Stimulated activated naive CD8-positive, alpha-beta T cell treated with anti-CD3 and anti-CD28 coated beads, Interleukin-15, amount 100 ng/mL, for 72 hours (primary cell): ENCODE measurements around the gene SULT1A3.
"Not testable (repeated sequence)": the region's sequence is repeated elsewhere in the genome, so short reads cannot be mapped to it uniquely, and the experiment has no call there.

ENCODE experiments used
- ATAC-seq: fragments of 150-1000 bp; cut with Tn5 transposase; 2 replicates; pipeline ENCODE4 v1.10.0; 2021; ENCODE audit warnings: mild to moderate bottlenecking, moderate library complexity
- DNase-seq, 2 donors: peaks; one replicate each; pipeline ENCODE4 v3.0.0; 2021 to 2022
- H3K27ac Mint-ChIP-seq, 2 donors: one replicate each; pipeline ENCODE4 v1.8.0; 2022; ENCODE audit warnings: mild to moderate bottlenecking in 2 of 2, mixed read lengths in 2 of 2, moderate library complexity in 2 of 2
- H3K27me3 Mint-ChIP-seq: one replicate; pipeline ENCODE4 v1.8.0; 2022; ENCODE audit warnings: mixed read lengths
- H3K4me1 Mint-ChIP-seq: one replicate; pipeline ENCODE4 v1.8.0; 2022; ENCODE audit warnings: mild to moderate bottlenecking, mixed read lengths
- H3K4me3 Mint-ChIP-seq, 2 donors: one replicate each; pipeline ENCODE4 v1.8.0; 2022; ENCODE audit warnings: mild to moderate bottlenecking in 2 of 2, mixed read lengths in 2 of 2, moderate library complexity in 1 of 2
- H3K9me3 Mint-ChIP-seq, 2 donors: one replicate each; pipeline ENCODE4 v1.8.0; 2022; ENCODE audit warnings: mixed read lengths in 2 of 2

SULT1A3 gene

DNA sequence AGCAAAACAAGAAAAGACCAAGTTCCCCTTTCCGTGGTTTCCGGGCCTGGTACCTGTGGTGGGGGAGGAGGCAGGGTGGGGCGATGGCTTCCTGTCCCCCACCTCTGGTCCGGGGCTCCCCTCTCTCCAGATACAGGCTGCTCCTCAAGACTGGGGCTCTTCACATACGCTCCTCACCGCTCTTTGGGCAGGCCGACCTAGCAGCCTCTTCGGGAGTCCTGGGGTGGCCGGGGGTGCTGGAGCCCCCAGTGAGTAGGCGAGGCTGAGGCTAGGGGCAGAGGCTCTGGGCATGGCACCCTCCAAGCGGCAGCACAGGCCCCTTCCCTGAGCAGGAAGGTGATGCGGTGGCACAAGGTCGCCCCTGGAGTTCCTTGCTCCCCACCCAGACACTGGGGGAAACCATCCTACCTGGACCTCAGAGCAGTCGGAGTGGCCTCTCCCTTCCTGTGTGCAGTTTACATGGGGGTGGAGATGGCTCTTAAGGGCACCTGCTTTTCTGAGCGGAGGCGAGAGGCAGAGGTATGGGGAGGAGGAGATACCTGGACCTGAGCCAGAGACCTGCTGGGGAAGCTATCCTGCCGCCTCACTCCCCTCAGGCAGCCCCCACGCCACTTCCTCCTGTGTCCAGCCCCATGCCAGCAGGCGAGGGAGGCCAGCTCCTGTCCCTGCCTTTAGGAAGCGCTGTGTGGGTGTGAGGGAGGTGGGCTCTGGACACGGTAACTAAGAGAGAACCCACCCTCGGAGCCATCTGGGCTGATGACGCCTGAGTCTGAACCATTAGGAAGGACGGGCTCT is 14.8 kb upstream of the SULT1A3 start:
- Mint-ChIP-seq H3K4me1 (peaks cover 57% of the 10 kb centered on the region), H3K4me3 (peak overlapping the region; percentile 93 to 97), H3K27ac (peak overlapping the region; percentile 99), H3K27me3 (no peaks in the 10 kb centered on the region), H3K9me3 (no peaks in the 10 kb centered on the region)
- peak; percentile 78 to 90 for DNase-seq
- peak; percentile 47 for ATAC-seq

DNA sequence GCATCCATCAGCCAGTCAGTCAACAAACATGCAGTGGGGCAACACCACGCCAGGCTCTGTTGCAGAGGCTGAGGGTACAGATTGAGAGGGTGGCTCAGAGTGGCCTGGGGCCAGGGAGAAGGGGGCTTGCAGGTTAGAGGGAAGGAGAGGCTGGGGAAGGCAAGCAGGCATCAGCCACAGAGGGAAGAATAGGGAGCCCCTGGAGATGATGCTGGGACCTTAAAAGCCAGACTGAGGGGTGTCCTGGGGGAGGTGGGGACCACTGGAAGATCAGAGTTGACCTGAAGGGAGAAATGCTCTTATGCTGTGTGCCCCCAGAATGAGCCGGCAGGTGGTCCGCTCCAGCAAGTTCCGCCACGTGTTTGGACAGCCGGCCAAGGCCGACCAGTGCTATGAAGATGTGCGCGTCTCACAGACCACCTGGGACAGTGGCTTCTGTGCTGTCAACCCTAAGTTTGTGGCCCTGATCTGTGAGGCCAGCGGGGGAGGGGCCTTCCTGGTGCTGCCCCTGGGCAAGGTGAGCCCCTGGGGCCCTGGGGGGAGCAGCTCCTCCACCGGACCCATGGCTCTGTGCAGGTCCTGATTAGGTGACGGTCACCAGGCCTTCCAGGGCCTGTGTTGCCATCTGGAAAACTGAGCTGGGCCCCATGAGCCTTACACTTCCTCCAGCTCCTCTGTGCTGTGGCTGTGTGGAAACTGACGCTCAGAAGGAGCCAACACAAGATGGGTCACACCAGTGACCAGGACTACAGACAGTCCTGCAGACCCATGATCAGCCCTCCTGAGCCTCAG is 14.0 kb upstream of the SULT1A3 start:
- DNase-seq (peak; percentile 66 to 71), ATAC-seq (peak; percentile 19)
- H3K9me3 Mint-ChIP-seq = no peaks in the 10 kb centered on the region
- H3K27ac Mint-ChIP-seq = peak overlapping the region; percentile 99
- H3K27me3 Mint-ChIP-seq = no peaks in the 10 kb centered on the region
- peak overlapping the region; percentile 93 to 97 for H3K4me3 Mint-ChIP-seq
- peaks cover 55% of the 10 kb centered on the region for H3K4me1 Mint-ChIP-seq

DNA sequence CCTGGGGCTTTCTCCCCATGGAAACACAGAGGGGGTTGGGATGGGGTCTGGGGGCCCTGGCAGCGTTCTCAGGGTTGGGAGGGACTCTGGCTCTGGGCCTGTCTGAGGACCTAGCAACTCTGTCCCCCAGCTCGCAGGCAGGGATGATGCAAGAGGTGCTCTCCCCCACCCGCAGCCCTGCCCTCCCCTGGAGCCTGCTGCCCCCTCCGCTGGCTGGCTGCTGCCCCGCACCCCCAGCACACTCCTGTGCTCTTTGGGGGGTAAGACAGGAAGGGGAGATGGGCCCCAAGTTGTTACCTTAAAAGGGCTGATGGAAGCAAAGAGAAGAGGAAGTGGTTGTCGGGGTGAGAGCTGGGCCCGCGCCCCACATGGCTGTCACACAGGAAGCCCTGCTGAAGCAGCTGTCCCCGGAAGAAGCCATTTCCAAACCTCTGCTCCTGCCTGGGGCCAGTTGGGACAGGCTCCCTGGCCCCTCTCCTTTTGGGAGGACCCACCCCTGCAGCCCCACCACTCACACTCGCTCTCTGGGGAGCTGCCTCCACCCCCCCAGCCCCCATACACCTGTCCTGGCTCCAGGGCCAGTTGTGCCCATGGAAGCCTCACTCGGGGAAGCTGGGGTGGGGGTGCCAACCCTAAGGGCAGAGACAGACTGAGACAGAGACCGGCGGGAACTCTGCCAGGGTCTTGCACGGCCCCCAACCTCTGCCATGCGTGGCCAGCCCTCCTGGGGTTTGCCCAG is 13.2 kb upstream of the SULT1A3 start:
- Mint-ChIP-seq H3K4me3 (peak overlapping the region; percentile 93 to 97), H3K4me1 (peaks cover 47% of the 10 kb centered on the region), H3K27ac (peak overlapping the region; percentile 99), H3K9me3 (no peaks in the 10 kb centered on the region), H3K27me3 (no peaks in the 10 kb centered on the region)
- DNase-seq (peak; percentile 91 to 97), ATAC-seq (peak; percentile 68)

DNA sequence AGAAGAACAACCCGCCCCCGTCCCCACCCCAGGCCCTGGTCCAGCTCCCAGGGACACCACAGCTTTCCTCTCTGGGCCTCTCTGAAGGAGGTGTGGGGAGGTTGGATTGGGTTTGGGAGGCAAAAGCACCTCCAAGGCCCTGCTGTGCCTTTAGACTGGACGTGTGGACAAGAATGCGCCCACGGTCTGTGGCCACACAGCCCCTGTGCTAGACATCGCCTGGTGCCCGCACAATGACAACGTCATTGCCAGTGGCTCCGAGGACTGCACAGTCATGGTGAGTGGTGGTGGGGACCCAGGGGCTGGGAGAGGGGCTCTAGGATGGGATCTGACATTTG is 12.6 kb upstream of the SULT1A3 start:
- no peaks in the 10 kb centered on the region for H3K9me3 Mint-ChIP-seq
- H3K4me1 Mint-ChIP-seq = peaks cover 44% of the 10 kb centered on the region
- DNase-seq (no peak), ATAC-seq (peak; percentile 0)
- H3K27ac Mint-ChIP-seq = peak overlapping the region; percentile 99
- peak overlapping the region; percentile 93 to 97 for H3K4me3 Mint-ChIP-seq
- H3K27me3 Mint-ChIP-seq = no peaks in the 10 kb centered on the region

DNA sequence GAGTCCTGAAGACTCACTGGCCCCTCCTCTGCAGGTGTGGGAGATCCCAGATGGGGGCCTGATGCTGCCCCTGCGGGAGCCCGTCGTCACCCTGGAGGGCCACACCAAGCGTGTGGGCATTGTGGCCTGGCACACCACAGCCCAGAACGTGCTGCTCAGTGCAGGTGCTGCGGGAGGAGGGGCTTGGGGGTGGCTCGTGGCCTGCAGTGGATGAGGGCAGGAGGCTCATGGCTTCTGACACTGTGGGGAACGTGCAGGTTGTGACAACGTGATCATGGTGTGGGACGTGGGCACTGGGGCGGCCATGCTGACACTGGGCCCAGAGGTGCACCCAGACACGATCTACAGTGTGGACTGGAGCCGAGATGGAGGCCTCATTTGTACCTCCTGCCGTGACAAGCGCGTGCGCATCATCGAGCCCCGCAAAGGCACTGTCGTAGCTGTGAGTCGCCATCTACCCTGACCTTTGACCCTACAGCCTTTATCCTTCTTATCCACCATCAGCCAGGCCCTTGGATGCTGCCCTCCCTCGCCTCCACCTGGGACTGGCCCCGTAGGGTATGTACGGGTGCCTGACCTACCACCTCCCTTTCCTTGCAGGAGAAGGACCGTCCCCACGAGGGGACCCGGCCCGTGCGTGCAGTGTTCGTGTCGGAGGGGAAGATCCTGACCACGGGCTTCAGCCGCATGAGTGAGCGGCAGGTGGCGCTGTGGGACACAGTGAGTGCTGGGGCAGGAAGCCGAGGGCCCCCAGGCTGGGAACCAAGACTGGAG is 12.1 kb upstream of the SULT1A3 start:
- DNase-seq (peak; percentile 89 to 90), ATAC-seq (peak; percentile 16)
- Mint-ChIP-seq H3K4me1 (peaks cover 41% of the 10 kb centered on the region), H3K27ac (peak overlapping the region; percentile 98 to 99), H3K4me3 (peak overlapping the region; percentile 93 to 97), H3K27me3 (no peaks in the 10 kb centered on the region), H3K9me3 (no peaks in the 10 kb centered on the region)

DNA sequence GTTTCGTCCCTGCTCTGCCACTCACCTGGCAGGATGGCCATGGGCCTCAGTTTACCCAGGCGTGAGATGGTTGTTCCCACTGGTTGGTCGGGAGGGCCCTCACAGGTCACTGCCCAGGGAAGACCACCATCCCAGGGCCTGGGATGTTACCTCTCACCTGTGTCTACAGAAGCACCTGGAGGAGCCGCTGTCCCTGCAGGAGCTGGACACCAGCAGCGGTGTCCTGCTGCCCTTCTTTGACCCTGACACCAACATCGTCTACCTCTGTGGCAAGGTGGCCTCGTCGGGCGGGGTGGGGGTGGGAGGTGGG is 11.5 kb upstream of the SULT1A3 start:
- no peaks in the 10 kb centered on the region for H3K27me3 Mint-ChIP-seq
- no peaks in the 10 kb centered on the region for H3K9me3 Mint-ChIP-seq
- no peak for DNase-seq
- peak overlapping the region; percentile 98 to 99 for H3K27ac Mint-ChIP-seq
- H3K4me3 Mint-ChIP-seq = peak overlapping the region; percentile 93 to 97
- H3K4me1 Mint-ChIP-seq = peaks cover 35% of the 10 kb centered on the region
- ATAC-seq = no peak

DNA sequence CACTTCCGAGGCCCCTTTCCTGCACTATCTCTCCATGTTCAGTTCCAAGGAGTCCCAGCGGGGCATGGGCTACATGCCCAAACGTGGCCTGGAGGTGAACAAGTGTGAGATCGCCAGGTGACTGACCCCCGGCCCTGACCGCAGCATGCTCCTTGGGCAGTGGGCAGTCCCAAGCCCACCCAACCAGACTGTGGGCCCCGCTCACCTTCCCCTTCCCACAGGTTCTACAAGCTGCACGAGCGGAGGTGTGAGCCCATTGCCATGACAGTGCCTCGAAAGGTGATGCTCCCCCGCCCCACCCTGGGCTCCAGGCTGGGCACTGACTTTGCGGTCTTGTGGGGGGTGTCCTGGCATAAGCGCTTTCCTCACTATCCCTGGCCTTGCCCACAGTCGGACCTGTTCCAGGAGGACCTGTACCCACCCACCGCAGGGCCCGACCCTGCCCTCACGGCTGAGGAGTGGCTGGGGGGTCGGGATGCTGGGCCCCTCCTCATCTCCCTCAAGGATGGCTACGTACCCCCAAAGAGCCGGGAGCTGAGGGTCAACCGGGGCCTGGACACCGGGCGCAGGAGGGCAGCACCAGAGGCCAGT is 11.0 kb upstream of the SULT1A3 start:
- ATAC-seq = no peak
- Mint-ChIP-seq H3K4me1 (peaks cover 31% of the 10 kb centered on the region), H3K4me3 (peak overlapping the region; percentile 63 to 72), H3K27me3 (no peaks in the 10 kb centered on the region), H3K9me3 (no peaks in the 10 kb centered on the region), H3K27ac (peak overlapping the region; percentile 37 to 42)
- DNase-seq = peak in 1 of 2 donors; percentile 29

DNA sequence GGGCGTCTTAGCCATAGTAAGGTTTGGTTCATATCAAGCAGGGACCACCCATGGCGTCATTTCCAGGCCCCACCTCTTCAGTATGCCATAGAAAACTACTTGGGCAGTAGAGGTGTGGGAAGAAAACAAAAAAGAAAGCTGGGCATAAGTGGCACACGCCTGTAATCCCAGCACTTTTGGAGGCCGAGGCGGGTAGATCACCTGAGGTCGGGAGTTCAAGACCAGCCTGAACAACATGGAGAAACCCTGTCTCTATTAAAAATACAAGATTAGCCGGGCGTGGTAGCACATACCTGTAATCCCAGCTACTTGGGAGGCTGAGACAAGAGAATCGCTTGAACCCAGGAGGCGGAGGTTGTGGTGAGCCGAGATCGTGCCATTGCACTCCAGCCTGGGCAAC is 7.9 kb upstream of the SULT1A3 start:
- peak in 1 of 2 donors; percentile 15 for DNase-seq
- peaks cover 21% of the 10 kb centered on the region for H3K4me1 Mint-ChIP-seq
- not testable (repeated sequence) for H3K27ac Mint-ChIP-seq, H3K27me3 Mint-ChIP-seq, H3K9me3 Mint-ChIP-seq, ATAC-seq, H3K4me3 Mint-ChIP-seq

DNA sequence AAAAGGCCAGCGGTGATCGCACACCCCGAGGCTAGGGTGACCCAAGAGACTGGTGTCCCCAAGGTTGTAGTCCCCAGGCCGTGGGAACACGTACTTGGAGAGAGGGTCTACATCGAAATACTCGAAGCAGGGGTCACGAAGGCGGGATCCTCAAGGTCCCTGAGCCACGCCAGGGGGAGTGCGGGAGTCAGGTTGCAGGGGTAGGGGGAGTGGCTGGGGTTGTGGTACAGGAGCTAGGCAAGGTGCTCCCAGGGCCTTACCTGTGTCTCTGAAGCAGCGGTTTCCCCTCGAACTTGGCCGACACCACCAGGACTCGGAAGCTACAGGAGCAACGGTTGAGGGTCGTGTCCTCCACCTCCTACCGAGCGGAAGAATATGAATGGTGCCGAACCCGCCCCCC is 6.0 kb upstream of the SULT1A3 start:
- H3K27ac Mint-ChIP-seq, H3K27me3 Mint-ChIP-seq, H3K4me3 Mint-ChIP-seq: not testable (repeated sequence)

DNA sequence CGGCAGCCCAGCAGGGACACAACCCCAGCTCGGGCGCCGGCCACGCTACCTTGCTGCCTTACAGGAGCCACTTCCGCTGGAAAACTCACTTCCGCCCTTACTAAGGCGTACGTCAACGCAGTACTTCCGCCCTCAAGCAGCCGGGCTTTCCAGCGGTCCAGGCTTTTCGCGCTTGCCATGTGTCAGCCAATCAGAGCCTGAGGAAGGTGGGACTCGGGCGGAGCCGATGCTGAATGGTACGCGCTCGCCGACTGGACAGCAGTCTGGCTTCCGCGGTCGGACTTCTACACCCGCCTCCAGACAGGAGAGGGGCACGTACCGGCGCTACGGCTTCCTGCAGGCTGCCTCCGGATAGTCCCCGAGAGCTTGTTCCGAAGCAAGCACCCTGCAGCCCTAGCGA is 5.4 kb upstream of the SULT1A3 start, which contains the start of the genes BOLA2B and SLX1A:
BOLA2B (minus strand) TSS at position 52 of the 400 bp plus-strand sequence. CDS start 71 bp downstream, outside the sequence.
SLX1A (plus strand) TSS at position 261 of the 400 bp plus-strand sequence. CDS start 210 bp downstream, outside the sequence.
- H3K4me3 Mint-ChIP-seq, H3K27ac Mint-ChIP-seq, DNase-seq, H3K27me3 Mint-ChIP-seq, H3K9me3 Mint-ChIP-seq, H3K4me1 Mint-ChIP-seq: not testable (repeated sequence)
- peak; percentile 90 for ATAC-seq

More for the DNA sequence above, 6.0 kb upstream of the SULT1A3 start:
- peak; percentile 30 for ATAC-seq
- not testable (repeated sequence) for DNase-seq, H3K9me3 Mint-ChIP-seq, H3K4me1 Mint-ChIP-seq

DNA sequence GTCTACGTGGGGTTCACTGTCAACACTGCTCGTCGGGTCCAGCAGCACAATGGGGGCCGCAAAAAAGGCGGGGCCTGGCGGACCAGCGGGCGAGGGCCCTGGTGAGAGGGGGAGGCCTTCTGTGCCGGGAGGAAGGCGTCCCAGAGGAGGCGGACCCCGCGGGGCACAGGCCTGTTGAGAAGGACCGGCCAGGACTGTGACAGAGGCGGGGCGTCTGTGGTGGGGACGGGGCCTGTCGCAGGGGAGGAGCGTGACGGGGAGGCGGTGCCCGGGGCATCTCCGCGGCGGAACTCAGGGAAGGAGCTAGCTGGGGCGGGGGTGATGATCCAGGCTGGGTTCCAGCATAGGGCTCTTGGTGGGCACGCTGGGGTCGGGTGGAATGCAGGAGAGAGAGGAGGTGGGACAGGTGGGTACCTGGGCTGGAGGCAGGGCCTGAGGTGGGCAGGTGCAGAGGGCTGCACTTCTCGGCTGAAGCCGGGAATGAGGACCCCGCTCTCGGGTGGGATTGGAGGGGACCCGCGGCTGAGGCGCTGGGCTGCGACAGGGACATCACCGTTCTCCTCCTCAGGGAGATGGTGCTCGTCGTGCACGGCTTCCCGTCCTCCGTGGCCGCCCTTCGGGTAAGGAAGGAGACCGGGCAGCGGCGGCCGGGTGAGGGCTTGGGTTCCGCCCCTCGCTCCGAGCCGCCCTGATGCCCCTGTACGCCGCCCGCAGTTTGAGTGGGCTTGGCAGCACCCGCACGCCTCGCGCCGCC is 4.7 kb upstream of the SULT1A3 start:
- peak; percentile 80 for ATAC-seq
- DNase-seq = peak in 1 of 2 donors; percentile 24
- not testable (repeated sequence) for H3K4me3 Mint-ChIP-seq, H3K9me3 Mint-ChIP-seq, H3K4me1 Mint-ChIP-seq, H3K27me3 Mint-ChIP-seq, H3K27ac Mint-ChIP-seq

DNA sequence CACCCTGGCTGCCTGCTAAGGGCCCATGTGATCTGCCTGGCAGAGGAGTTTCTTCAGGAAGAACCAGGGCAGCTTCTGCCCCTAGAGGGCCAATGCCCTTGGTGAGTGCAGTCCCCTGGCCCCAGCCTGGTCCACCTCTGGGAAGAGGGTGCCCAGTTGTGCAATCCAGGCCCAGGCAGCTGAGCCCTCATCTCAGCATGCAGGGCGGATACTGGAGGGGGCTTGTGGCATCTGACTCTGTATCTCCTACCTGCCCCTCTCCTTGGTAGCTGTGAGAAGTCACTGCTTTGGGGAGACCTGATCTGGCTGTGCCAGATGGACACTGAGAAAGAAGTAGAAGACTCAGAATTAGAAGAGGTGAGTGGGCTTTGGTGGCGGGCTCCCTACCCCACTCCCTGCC is 2.1 kb upstream of the SULT1A3 start:
- H3K27me3 Mint-ChIP-seq, H3K27ac Mint-ChIP-seq, H3K4me1 Mint-ChIP-seq, ATAC-seq, H3K4me3 Mint-ChIP-seq, H3K9me3 Mint-ChIP-seq: not testable (repeated sequence)
- DNase-seq = peak in 1 of 2 donors; percentile 10

DNA sequence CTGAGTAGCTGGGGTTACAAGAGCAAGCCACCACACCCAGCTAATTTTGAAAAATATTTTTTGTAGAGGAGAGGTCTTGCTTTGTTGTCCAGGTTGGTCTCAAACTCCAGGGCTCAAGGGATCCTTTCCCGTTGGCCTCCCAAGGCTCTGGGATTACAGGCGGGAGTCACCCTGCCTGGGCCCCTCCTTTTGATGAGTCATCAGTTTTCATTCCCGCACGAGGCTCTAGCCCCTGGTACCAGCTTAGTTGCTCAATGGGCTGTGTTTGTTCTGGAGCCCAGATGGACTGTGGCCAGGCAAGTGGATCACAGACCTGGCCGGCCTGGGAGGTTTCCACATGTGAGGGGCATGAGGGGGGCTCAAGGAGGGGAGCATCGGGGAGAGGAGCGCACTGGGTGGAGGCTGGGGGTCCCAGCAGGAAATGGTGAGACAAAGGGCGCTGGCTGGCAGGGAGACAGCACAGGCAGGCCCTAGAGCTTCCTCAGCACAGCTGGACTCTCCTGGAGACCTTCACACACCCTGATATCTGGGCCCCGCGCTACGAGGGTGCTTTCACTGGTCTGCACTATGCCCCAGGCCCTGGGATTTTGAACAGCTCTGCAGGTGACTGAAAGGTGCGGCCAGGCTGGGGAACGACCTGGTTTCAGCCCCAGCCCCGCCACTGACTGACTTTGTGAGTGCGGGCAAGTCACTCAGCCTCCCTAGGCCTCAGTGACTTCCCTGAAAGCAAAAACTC is 721 bp downstream of the SULT1A3 start:
- not testable (repeated sequence) for H3K4me3 Mint-ChIP-seq, H3K4me1 Mint-ChIP-seq, H3K27ac Mint-ChIP-seq, DNase-seq, ATAC-seq, H3K9me3 Mint-ChIP-seq, H3K27me3 Mint-ChIP-seq
